H1 (cell line): ENCODE results near the gene FAF2. TPM values are rescaled to one million over a fixed set of nuclear protein-coding genes. Genes with fewer than 3 reads are reported as not detected.
A peak's percentile ranks its signal among the peaks of the same experiment; 100 is the strongest.
"Not testable (repeated sequence)": the region's sequence is repeated elsewhere in the genome, so short reads cannot be mapped to it uniquely, and the experiment has no call there.

Source experiments
- CTCF ChIA-PET: fragments of 300-600 bp; sonication (Branson Sonifier 250); formaldehyde crosslinking; loops from one replicate; lab custom pipeline; 2021; ENCODE audit not compliant: partially characterized antibody; lab: Charles Lee
- POLR2A ChIA-PET: fragments of 300-600 bp; sonication (Branson Sonifier 250); formaldehyde crosslinking; loops from one replicate; lab custom pipeline; 2021; ENCODE audit warnings: inconsistent platforms; ENCODE audit not compliant: partially characterized antibody; lab: Charles Lee
- DNase-seq, 2 experiments: peaks; one replicate each; pipeline versions ENCODE4 v3.0.0 to v3.0.0-alpha.2; 2010 to 2022; ENCODE audit warnings: low spot score in 2 of 2, low read depth in 1 of 2, mixed read lengths in 1 of 2
- FAIRE-seq: peaks from 2 replicates; lab custom pipeline; 2011; peaks lifted over from hg19 to GRCh38; lab: Jason Lieb, UNC
- H2AFZ ChIP-seq: 2 replicates; pipeline ENCODE4 v1.8.1; 2012; ENCODE audit warnings: low read length, inconsistent platforms
- H2AK5ac ChIP-seq: 2 replicates; pipeline ENCODE4 v1.6.1; 2013; ENCODE audit warnings: low read depth, low read length
- H2BK120ac ChIP-seq: replicated peaks from 2 replicates; pipeline ENCODE3; 2013; ENCODE audit warnings: low read depth, low read length, inconsistent platforms
- H2BK12ac ChIP-seq: 2 replicates; pipeline ENCODE4 v1.6.1; 2013; ENCODE audit warnings: low read depth, low read length
- H2BK15ac ChIP-seq: 2 replicates; pipeline ENCODE4 v1.6.1; 2013; ENCODE audit warnings: low read length
- H2BK20ac ChIP-seq: 2 replicates; pipeline ENCODE4 v1.6.1; 2013; ENCODE audit warnings: low read length
- H2BK5ac ChIP-seq: 2 replicates; pipeline ENCODE4 v1.6.1; 2013; ENCODE audit warnings: low read depth, low read length
- H3K14ac ChIP-seq: 2 replicates; pipeline ENCODE4 v1.6.1; 2013; ENCODE audit warnings: inconsistent platforms; ENCODE audit not compliant: insufficient read length
- H3K18ac ChIP-seq: 2 replicates; pipeline ENCODE4 v1.6.1; 2013; ENCODE audit warnings: low read length; ENCODE audit errors: extremely low read depth
- H3K23ac ChIP-seq: 2 replicates; pipeline ENCODE4 v1.6.1; 2013; ENCODE audit warnings: inconsistent platforms; ENCODE audit not compliant: insufficient read length
- H3K23me2 ChIP-seq: 2 replicates; pipeline ENCODE4 v1.6.1; 2013; ENCODE audit warnings: low read depth, low read length
- H3K27ac ChIP-seq: 2 replicates; pipeline ENCODE4 v1.6.1; 2011; ENCODE audit warnings: low read depth, low read length, inconsistent platforms
- H3K27me3 ChIP-seq, 4 experiments: replicated peaks in 1 of 4; 1 replicate in 1 of 4; 2 replicates in 3 of 4; pipeline versions ENCODE4 v1.6.1 to v1.8.1; 2011 to 2013; ENCODE audit warnings: low read length in 3 of 4, mild to moderate bottlenecking in 3 of 4, inconsistent platforms in 2 of 4, mixed read lengths in 2 of 4, moderate library complexity in 1 of 4; ENCODE audit not compliant: control insufficient read depth in 3 of 4, insufficient read depth in 3 of 4; ENCODE audit errors: extremely low read depth in 1 of 4
- H3K36me3 ChIP-seq, 4 experiments: 2 replicates each; pipeline versions ENCODE4 v1.6.1 to v1.8.1; 2011 to 2013; ENCODE audit warnings: mild to moderate bottlenecking in 4 of 4, low read length in 3 of 4, moderate library complexity in 2 of 4, control low read depth in 1 of 4, inconsistent platforms in 1 of 4; ENCODE audit not compliant: insufficient read depth in 4 of 4, control insufficient read depth in 2 of 4
- H3K4ac ChIP-seq: replicated peaks from 2 replicates; pipeline ENCODE3; 2013; ENCODE audit warnings: low read length, low read depth, mixed read lengths, inconsistent platforms; ENCODE audit not compliant: insufficient read length
- H3K4me1 ChIP-seq, 4 experiments: replicated peaks in 1 of 4; 1 replicate in 1 of 4; 2 replicates in 3 of 4; pipeline versions ENCODE4 v1.6.1 to v1.8.1; 2011 to 2013; ENCODE audit warnings: low read length in 3 of 4, inconsistent platforms in 2 of 4, mixed read lengths in 1 of 4; ENCODE audit not compliant: insufficient read depth in 4 of 4, control insufficient read depth in 3 of 4
- H3K4me2 ChIP-seq, 2 experiments: 2 replicates each; pipeline versions ENCODE4 v1.6.1 to v1.8.1; 2011 to 2013; ENCODE audit warnings: low read depth in 2 of 2, low read length in 2 of 2, control low read depth in 1 of 2, inconsistent platforms in 1 of 2, mild to moderate bottlenecking in 1 of 2; ENCODE audit not compliant: insufficient read depth in 1 of 2
- H3K4me3 ChIP-seq, 4 experiments: fragments of 200-600, 300-600 bp in 1 of 4; sonication (generic), shearing (Covaris generic), sonication (Bioruptor Twin) in 1 of 4; 2 replicates each; pipeline versions ENCODE4 v1.5.1 to v1.8.1; 2011 to 2016; ENCODE audit warnings: low read length in 4 of 4, low read depth in 3 of 4, control low read depth in 2 of 4, inconsistent platforms in 2 of 4, mild to moderate bottlenecking in 2 of 4, mixed read lengths in 1 of 4, moderate library complexity in 1 of 4; ENCODE audit not compliant: insufficient read depth in 2 of 4; ENCODE audit errors: extremely low read depth in 1 of 4
- H3K56ac ChIP-seq: replicated peaks from 2 replicates; pipeline ENCODE3; 2013; ENCODE audit warnings: low read depth, mild to moderate bottlenecking, mixed read lengths, low read length, inconsistent platforms; ENCODE audit not compliant: insufficient read length
- H3K79me1 ChIP-seq: 2 replicates; pipeline ENCODE4 v1.6.1; 2013; ENCODE audit warnings: low read depth, low read length, control low read depth
- H3K79me2 ChIP-seq, 2 experiments: 2 replicates each; pipeline versions ENCODE4 v1.6.1 to v1.8.1; 2012 to 2013; ENCODE audit warnings: low read length in 2 of 2, mild to moderate bottlenecking in 2 of 2, inconsistent platforms in 1 of 2; ENCODE audit not compliant: insufficient read depth in 2 of 2, control insufficient read depth in 1 of 2
- H3K9ac ChIP-seq, 4 experiments: replicated peaks in 1 of 4; 1 replicate in 1 of 4; 2 replicates in 3 of 4; pipeline versions ENCODE4 v1.6.1 to v1.8.1; 2011 to 2013; ENCODE audit warnings: low read depth in 3 of 4, low read length in 3 of 4, control low read depth in 2 of 4, mild to moderate bottlenecking in 2 of 4, moderate library complexity in 2 of 4, inconsistent platforms in 1 of 4; ENCODE audit errors: extremely low read depth in 1 of 4
- H3K9me3 ChIP-seq, 2 experiments: 2 replicates each; pipeline versions ENCODE4 v1.6.1 to v1.8.1; 2012 to 2013; ENCODE audit warnings: mild to moderate bottlenecking in 2 of 2, moderate library complexity in 2 of 2, control low read depth in 1 of 2, inconsistent platforms in 1 of 2, low read depth in 1 of 2, low read length in 1 of 2, mixed read lengths in 1 of 2; ENCODE audit not compliant: insufficient read depth in 2 of 2
- H4K20me1 ChIP-seq, 2 experiments: replicated peaks in 1 of 2; 2 replicates each; pipeline versions ENCODE3 to v1.8.1; 2011 to 2013; ENCODE audit warnings: inconsistent platforms in 2 of 2, low read length in 2 of 2, mild to moderate bottlenecking in 1 of 2; ENCODE audit not compliant: insufficient read depth in 2 of 2, control insufficient read depth in 1 of 2
- H4K5ac ChIP-seq: 2 replicates; pipeline ENCODE4 v1.6.1; 2013; ENCODE audit warnings: low read length, low read depth, mixed read lengths, inconsistent platforms; ENCODE audit not compliant: insufficient read length
- H4K8ac ChIP-seq: 2 replicates; pipeline ENCODE4 v1.8.0; 2013; ENCODE audit warnings: mild to moderate bottlenecking, moderate library complexity, low read length, inconsistent platforms; ENCODE audit not compliant: insufficient read depth; ENCODE audit errors: extremely low read depth
- H4K91ac ChIP-seq: replicated peaks from 2 replicates; pipeline ENCODE3; 2013; ENCODE audit warnings: low read length, mixed read lengths, inconsistent platforms; ENCODE audit not compliant: insufficient read length
- MAFK ChIP-seq: IDR thresholded peaks from 2 replicates; pipeline ENCODE4 v1.6.1; 2012; ENCODE audit warnings: low read depth, mild to moderate bottlenecking, improper control_type of control experiment, low read length
- WGBS, 2 experiments: shearing (Covaris generic) in 1 of 2; methylation state at CpG; one replicate each; pipeline versions ENCODE4 v1.1.6 to v1.1.7; 2013 to 2015; ENCODE audit warnings: low lambda C conversion rate in 2 of 2, mixed read lengths in 2 of 2, inconsistent platforms in 1 of 2, low coverage in 1 of 2, missing lambda C conversion rate in 1 of 2; ENCODE audit not compliant: insufficient replicate concordance in 2 of 2, insufficient coverage in 1 of 2, insufficient read length in 1 of 2; ENCODE audit errors: extremely low coverage in 1 of 2, missing lambda C conversion rate in 1 of 2; 5-methylcytosine and 5-hydroxymethylcytosine counted together
- polyA plus RNA-seq, 7 experiments: library from polyadenylated mRNA; depleted of rRNA in 3 of 7; stranded (reverse) in 5 of 7; unstranded in 2 of 7; fragments of >200 nt in 5 of 7; fragments of 200-250 nt in 2 of 7; gene quantifications; 1 replicate in 5 of 7; 2 replicates in 1 of 7; 4 replicates in 1 of 7; pipeline versions ENCODE4 v1.2.1 to v1.2.3, GENCODE V29; 2011 to 2013; ENCODE audit warnings: missing spikeins in 2 of 7, mixed read lengths in 2 of 7
- total RNA-seq: library from RNA; stranded (reverse); fragmentation: NEBNext Ultra II Directional; extraction: Animal tissue kit (Norgen Biotek cat#: 25700); gene quantifications from 2 replicates; pipeline ENCODE4 v1.2.1, GENCODE V29; 2021

The FAF2 gene
- total and polyA plus RNA-seq, 2 of the 8 experiments (the other 6 are each of a cell fraction or from before 2014, with no cell fraction given), result 20.8 to 35.8 TPM

- TF ChIP-seq MAFK, result no peak
Measured at GRCh38 chr5:176550275-176550831, 102.2 kb downstream of the FAF2 start (continued).

GRCh38 chr5:176550937-176551336 is 102.8 kb downstream of the FAF2 start:
- not testable (repeated sequence) for DNase-seq, H3K56ac ChIP-seq, H3K9ac ChIP-seq, H3K27ac ChIP-seq, H2BK15ac ChIP-seq, H3K4me2 ChIP-seq, H3K18ac ChIP-seq, H4K20me1 ChIP-seq, H2BK120ac ChIP-seq, H2AFZ ChIP-seq, H3K4me3 ChIP-seq, FAIRE-seq, H3K36me3 ChIP-seq, H3K23ac ChIP-seq, H4K91ac ChIP-seq, H3K27me3 ChIP-seq, H2BK20ac ChIP-seq, H3K23me2 ChIP-seq, H3K9me3 ChIP-seq, H2BK12ac ChIP-seq, H3K79me2 ChIP-seq, H2AK5ac ChIP-seq, H3K4ac ChIP-seq, H3K79me1 ChIP-seq, H3K14ac ChIP-seq, H2BK5ac ChIP-seq, H4K5ac ChIP-seq
- CTCF ChIA-PET, result interaction anchor here (2.7 to 2.9 kb wide), 2 partner anchors 23 to 28 kb away, joined by 13 to 16 read pairs; no protein-coding TSS in a partner anchor
- peaks cover 0 to 11% (median 4%) of the 10 kb centered on the region in 4 experiments; a peak in 3 of 7 replicates for H3K4me1 ChIP-seq
- WGBS, 2 experiments, result 88% methylated on average over 11 of the region's 11 CpGs; no CpG with 5 or more reads in 1 of the 2 experiments
- peak overlapping the region; percentile 41; the same call in 1 of the 2 replicates for H4K8ac ChIP-seq
- POLR2A ChIA-PET, result interaction anchor here (1.2 to 6.9 kb wide), 2 partner anchors 14 to 23 kb away, joined by 4 to 63 read pairs; partner anchors contain the start of gene RNF44
